ENCODE results near the gene RNF220.
"Not testable (repeated sequence)": the region's sequence is repeated elsewhere in the genome, so short reads cannot be mapped to it uniquely, and the experiment has no call there.

The RNF220 gene

GRCh38 chr1:44554706-44555105, 149.7 kb downstream of the RNF220 start:
- DNase-seq = no peak

DNA sequence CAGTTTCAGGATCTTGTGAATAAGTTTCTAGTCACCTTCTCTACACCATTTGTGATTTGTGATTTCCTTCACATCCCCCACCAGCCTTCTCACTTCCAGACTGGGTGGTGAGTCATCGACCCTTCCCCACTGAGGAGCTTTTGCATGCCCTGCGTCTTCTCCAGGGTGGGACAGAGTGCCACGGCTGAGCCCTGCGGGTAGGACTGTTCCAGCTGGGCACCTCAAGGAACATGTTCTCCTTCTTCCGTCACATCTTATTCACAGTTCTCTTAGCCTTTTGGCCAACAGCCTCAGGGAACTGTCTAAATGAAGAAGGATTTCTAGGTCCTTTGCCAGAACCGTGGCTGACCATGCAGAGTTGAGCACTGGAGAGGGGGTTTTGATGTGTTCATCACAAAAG, 152.7 kb downstream of the RNF220 start:
- DNase-seq = no peak

- no peak for DNase-seq
These were observed 153.8 kb downstream of the RNF220 start for GRCh38 chr1:44558883-44559282.

GRCh38 chr1:44559330-44559729, 154.3 kb downstream of the RNF220 start:
- DNase-seq = no peak

DNA sequence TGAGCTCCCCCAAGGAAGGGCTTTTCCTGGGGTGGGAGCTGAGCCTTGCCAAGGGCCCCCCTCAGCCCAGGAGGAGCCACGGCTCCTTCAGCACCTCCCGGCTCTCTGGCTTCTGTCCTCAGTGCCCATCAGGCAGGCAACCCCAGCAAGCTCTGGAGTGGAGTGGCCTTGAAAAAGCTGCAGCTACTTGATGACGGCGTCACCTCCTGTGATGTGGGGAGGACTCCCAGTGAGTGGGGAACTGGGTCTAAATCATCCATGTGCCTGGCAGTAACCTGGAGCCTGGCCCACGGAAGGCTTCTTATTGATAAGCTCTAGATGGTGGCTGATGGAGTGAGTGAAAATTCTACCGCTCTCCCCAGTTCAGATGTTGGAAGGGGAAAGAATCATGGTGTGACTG, 154.9 kb downstream of the RNF220 start:
- no peak for DNase-seq

GRCh38 chr1:44560696-44561095, 155.6 kb downstream of the RNF220 start:
- not testable (repeated sequence) for DNase-seq

- no peak for DNase-seq
These were observed 160.2 kb downstream of the RNF220 start for GRCh38 chr1:44565259-44565750.

GRCh38 chr1:44565833-44566232, 160.8 kb downstream of the RNF220 start:
- DNase-seq = no peak

DNA sequence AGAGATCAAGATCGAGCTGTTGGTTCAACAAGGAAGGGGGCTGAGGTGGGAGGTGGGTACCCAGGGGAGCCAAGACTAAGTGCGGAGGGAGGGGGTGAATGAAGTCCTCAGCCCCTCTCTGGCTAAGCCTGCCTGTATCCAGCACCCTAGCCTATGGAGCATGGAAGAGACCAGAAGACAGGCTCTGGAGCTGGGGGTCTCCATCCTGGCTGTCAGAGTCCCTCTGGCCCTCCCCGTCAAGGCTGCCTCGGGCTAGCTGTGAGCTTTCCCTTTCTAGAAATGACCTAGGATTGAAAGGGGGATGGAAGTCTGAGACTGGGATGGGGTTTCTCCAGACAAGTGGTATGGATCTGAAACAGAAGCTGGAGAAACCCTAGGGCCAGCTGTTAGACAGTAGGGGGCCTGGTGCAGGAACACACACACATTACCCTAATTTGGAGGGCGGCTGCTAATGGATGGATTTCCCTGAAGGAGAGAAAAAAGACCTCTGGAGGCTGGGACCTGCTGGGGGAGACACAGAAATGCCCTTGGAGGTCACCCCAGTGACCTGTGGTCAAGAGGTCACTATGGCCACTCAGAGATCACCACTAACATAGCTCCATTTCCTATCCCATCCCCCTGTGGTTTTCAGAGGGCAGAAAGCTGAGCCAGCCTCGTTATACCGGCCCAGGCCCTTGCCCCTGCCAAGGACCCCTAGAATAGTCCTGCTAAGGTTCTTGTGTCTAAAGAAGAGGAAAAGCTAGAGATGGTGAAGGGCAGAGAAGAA, 161.4 kb downstream of the RNF220 start:
- DNase-seq = no peak

GRCh38 chr1:44568128-44568900, 163.3 kb downstream of the RNF220 start:
- DNase-seq = no peak

- DNase-seq = no peak
These were observed 164.4 kb downstream of the RNF220 start for GRCh38 chr1:44569491-44569890.

DNA sequence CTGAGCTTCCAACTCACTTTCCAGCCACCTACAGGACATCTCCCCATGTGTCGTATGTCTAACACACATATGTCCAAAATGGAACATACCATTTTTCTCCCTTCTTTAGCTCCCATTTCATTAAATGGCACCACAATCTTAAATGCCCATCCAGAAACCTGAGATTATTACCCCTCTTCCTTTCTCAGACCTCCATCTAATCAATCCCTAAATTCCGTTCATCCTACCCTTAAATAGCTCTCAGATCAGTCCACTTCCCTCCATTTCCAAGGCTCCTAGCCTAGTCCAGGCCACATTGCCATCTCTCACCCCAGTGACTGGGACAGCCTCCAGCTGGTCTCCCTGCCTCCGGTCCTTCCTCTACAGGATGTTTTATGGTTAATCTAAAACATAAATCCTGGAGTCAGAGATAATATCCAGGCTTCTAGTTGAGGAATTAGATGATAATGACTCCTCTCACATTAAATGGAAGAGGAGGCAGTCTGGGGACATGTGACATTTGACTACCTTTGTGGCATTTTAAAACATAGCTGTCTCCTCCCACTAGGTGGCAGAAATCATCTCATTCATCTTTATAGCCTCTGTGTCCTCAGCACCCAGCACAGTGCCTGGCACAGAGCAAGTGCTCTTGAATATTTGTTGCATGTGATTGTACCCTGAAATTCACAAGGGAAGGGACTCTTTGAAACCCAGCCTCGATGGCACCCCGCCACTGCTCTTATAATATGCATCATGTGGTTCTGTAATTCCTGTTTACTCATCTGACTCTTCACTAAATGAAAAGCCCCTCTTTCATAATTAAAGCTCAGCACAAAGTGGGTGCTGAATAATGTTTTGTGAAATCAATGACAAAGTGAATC, 166.9 kb downstream of the RNF220 start:
- DNase-seq = peak; percentile 30

DNA sequence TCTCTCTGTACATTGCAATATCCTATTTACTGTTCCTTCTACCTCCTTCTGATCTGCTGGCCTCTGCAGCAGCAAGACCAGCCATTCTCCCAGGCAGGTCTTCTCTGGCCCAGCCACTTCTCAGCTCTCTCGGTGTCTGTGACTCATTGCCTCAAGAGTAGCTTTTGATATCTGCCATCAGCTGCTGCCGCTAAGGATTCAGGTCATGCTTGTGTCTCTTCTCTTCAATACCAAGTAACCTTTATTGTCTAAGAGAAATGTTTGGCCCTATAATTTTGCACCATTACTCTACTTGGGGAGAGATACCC, 167.5 kb downstream of the RNF220 start:
- DNase-seq = no peak

GRCh38 chr1:44575396-44575795, 170.3 kb downstream of the RNF220 start:
- no peak for DNase-seq

- DNase-seq = no peak
These were observed 171.5 kb downstream of the RNF220 start for GRCh38 chr1:44576456-44577150.

- DNase-seq = no peak
These were observed 176.2 kb downstream of the RNF220 start for GRCh38 chr1:44581205-44581604.

DNA sequence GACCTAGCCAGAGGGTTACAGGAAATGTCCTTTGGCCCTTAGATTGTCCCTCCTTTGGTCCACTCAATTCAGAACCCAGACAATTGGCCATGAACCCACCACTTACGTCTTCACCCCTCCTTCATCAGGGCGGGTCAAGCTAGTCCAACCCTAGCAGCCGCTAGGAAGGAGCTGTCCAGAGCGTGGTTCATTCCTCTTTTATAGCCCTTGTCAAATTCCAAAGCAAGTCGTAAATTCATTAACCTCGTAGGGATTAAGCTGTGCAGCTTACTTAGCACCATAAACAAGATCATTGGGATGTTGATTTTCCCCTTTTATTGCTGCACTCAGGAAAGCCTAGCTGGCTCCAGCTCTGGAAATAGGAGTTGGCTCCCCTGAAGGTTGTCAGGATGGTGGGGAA, 179.1 kb downstream of the RNF220 start:
- DNase-seq = no peak

DNA sequence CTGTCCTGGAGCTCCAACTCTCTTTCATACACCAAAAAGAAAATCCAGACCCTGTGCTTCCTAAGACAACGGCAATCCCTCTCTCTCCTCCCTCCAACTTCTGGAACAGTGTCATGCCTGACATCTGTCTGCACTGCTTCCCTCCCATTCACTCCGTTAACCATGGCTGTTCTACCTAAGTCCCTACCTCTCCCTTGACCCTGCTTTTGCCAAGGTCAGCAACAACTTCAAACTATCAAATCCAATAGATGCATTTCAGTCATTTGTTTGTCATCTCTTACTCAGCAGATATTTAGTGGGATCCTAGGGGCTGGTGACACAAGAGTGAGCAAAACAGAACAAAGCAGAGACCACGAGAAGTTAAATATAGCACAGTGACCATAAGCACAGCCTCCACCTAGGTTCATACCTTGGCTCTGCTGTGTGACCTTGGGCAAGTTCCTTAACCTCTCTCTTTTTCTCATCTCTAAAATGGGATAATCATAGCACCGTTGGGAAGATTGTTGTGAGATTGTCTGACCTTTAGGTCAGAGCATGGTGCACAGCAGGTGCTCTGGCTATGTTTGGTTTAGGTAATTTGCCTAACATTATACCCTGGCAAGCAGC, 180.4 kb downstream of the RNF220 start:
- no peak for DNase-seq

GRCh38 chr1:44587796-44588460, 182.9 kb downstream of the RNF220 start:
- no peak for DNase-seq

DNA sequence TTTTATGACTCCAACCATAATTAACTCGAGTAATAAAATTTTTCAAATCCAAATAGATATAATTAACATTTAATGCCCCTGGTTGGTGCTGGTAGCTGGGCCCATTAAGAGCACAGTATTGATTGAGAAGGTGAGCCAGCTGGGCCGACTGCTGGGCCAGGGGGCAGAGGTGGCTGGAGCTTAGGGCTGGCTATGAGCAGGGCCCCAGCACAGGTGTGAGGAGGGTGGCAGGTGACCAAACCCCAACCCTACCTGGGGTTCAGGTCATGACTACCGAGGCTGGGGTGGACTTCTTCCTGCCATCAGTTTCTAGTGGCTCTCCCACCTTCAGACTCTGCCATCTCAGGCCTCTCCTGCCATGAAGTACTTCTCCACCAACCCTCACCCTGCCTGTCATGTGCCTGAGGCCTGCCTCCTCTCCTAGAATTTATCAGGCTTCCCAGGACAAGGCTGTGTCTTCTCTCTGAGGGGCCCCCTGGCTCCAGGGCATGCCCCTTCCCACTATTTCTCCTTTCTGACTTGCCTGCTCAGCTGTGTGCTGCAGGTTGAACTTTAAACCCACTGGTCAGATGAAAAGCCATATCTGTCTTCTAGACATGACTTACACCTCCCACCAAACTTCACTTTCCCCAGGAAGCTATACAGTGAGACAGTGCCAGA, 183.6 kb downstream of the RNF220 start:
- no peak for DNase-seq

DNA sequence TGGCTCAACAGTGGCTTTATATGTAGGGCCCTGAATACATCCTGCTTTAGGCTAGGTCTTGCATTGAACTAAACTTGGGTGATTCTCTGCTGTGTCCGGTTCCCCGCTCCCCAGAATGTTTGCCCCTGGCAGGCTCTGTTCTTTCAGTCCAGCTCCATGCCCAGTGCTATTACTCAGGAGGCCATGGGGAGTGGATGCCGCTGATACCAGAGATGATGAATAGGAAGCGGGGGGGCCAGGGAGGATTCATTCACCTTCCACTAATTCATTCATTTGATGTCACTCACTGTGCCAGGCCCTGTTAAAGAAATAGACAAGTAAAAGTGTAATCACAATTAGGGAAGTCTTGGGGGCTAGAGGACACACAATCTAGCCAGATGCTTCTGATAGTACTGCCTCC, 185.4 kb downstream of the RNF220 start:
- no peak for DNase-seq
